GM18505 (cell line): ENCODE results near the gene PLAGL1.

ENCODE experiments used
- ATAC-seq: cut with Tn5 transposase; IDR thresholded peaks from one replicate; pipeline ENCODE4 v1.9.1; 2021; ENCODE audit not compliant: unreplicated experiment
- POLR2A ChIP-seq: IDR thresholded peaks from 4 replicates; pipeline ENCODE4 v1.6.1; 2011; ENCODE audit warnings: borderline replicate concordance; ENCODE audit not compliant: insufficient read depth, insufficient read length; ENCODE audit errors: extremely low read depth

PLAGL1 gene

DNA sequence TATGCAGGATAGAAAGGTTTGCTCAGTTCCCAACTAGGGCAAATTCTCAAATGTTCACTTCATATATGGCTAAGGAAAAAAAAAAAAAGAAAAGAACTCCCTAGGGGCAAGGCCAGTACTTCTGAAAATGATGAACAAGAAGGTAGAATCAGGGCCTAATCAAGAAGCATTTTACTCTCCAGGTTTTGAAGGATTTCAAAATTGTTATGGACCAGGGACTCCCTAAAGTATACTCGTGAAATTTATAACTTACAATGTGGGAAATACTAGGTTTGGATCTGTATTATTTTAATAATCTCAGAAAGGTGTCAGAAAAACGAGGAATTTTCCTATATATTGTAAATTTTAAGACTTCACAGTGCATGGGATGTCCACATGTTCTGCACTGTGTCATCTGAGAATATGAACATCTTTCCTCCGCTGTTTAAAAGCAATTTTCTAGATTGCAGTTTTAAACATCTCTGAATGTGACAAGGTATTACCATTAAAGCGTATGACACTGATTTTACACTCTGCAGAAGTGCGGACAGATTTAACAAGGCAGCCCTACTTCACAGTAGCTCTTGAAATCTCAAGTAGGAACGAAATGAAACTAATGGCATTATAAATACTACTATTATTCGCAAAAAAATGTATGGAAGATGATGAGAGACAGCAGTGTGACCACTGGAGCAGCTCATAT is 14.0 kb downstream of the PLAGL1 start:
- no peak for ATAC-seq
- TF ChIP-seq POLR2A, result no peak

DNA sequence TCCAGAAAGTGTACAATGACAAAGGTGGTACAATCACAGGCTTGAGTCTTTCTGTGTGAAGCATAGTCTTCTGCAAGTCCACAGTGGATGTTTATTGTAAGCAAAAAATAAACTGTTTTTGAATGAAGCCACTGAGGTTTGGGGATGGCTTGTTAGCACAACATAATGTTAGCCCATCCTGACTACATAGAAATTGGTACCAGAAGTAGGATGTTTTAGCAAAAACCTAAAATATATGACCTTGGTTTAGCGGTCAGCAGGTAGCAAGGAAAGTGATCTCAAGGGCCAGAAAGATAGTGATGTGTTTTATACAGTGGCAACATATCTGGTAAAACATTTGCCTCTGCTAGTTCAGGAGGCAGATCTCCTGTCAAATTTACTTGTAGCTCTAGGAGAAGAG is 15.8 kb downstream of the PLAGL1 start:
- no peak for TF ChIP-seq POLR2A
- ATAC-seq, result no peak

DNA sequence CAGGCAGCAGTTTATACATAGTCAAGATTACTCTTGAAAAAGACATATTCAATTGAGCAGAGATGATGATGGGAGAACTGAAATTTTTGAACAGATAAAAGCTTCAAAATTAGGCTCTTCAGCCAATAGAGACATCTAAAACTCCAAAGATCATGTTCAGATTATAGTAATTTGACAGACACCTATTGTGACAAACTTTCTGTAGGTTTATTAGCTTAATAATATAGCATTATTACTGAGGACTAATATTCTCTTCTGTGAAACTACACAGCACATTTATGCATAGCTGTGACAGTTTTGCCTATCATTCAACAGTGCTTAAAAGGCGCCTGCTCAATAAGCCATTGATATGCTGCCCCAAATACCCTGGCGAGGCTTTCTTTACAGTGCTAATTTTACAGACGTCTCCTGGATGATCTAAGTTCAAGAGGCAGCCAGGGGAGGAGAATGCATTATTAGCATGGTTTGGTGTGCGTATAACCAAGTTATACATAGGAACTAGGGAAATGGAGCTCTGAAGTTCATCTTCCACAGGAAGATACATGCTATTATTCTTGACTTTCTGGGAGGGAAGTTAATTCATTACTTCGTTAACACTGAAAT is 21.5 kb downstream of the PLAGL1 start:
- ATAC-seq, result no peak
- no peak for TF ChIP-seq POLR2A

DNA sequence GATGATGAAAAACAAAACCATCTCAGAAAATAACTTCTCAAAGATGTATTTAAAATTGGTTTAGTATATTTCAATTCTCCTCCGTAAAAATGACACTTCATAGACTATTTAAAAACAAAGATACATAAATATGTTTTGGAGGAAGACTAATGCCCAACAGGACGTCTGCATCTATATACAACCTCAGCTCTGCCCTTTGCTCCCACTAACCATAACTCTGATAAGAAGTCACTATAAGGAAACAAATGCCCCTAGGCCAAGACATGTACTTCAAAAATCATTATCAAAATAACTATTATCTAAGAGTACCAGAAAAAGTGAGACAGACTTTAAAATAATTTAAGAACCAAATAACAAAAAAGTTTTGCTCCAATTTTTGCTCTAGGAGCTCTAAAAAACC is 23.4 kb downstream of the PLAGL1 start:
- ATAC-seq, result no peak
- TF ChIP-seq POLR2A, result no peak

DNA sequence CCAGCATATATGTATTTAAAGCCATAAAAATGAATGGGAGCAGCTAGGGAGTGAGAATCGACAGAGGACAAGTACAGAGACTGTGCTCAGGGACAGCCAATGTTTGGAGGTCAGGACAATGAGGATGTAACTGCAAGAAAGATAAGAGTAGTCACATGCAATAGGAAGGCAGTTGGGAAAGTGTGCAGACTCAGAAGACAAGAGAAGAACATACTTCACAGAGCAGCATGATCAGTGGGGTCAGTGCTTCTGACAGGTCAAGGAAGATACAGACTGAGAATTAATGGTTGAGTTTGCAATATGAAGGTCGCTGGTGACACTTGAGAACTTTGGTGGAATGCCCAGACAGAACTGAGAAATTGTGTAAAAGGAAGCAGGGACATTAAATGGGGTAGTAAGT is 25.1 kb downstream of the PLAGL1 start:
- TF ChIP-seq POLR2A, result no peak
- no peak for ATAC-seq

DNA sequence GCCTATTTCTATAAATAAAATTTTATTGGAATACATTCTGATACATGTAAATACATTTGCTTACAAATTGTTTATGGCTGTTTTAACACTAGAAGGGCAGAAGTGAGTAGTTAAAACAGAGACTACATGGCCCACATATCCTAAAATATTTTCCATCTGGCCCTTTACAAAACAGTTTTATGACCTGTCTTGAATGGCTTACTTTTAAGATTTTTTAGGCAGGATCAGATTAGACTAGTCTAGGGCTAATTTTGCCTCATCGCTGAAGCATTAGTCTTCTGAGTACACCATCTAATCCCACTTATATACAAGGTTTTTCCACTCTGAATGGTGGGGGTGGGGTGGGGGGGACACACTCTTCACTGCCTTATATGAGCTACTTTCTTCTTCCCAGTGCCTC is 27.1 kb downstream of the PLAGL1 start:
- ATAC-seq, result no peak
- no peak for TF ChIP-seq POLR2A

DNA sequence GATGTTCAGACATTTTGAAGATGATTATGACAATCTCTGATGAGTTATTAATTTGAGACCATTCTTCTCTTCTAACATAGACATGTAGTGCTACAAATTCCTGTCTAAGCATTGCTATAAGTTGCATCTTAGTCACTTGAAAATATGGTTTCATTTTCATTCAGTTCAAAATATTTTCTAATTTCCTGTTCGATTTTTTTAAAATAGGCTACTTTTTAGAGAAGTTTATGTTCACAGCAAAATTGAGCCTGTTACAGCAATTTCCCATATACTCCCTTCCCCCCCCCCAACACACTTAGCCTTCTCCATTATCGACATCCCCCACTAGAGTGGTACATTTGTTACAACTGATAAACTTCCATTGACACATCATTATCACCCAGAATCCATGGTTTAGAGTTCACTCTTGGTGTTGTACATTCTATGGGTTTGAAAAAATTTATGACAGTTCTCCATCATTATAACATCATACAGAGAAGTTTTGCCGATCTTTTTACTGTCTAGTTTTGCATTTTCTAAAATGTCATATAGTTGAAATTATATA is 31.2 kb downstream of the PLAGL1 start:
- no peak for TF ChIP-seq POLR2A
- ATAC-seq, result no peak

DNA sequence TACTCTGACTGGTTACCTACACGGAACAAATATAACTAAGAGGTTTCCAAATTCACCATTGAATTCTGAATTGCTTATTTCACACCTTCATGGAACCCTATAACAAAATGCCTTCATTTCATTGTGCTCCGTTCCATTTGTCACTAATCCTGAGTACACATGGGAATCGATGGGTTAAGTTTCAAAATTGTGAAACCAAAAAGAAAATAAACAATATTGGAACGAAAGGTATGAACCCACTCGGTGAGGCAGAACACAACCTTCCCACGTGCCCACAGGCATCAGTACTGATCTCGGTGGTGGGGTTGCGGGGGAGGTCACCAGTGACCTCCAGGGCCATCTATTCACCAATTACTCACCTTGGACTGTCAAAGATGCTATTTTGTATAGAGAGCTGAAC is 34.0 kb downstream of the PLAGL1 start:
- no peak for TF ChIP-seq POLR2A
- no peak for ATAC-seq

DNA sequence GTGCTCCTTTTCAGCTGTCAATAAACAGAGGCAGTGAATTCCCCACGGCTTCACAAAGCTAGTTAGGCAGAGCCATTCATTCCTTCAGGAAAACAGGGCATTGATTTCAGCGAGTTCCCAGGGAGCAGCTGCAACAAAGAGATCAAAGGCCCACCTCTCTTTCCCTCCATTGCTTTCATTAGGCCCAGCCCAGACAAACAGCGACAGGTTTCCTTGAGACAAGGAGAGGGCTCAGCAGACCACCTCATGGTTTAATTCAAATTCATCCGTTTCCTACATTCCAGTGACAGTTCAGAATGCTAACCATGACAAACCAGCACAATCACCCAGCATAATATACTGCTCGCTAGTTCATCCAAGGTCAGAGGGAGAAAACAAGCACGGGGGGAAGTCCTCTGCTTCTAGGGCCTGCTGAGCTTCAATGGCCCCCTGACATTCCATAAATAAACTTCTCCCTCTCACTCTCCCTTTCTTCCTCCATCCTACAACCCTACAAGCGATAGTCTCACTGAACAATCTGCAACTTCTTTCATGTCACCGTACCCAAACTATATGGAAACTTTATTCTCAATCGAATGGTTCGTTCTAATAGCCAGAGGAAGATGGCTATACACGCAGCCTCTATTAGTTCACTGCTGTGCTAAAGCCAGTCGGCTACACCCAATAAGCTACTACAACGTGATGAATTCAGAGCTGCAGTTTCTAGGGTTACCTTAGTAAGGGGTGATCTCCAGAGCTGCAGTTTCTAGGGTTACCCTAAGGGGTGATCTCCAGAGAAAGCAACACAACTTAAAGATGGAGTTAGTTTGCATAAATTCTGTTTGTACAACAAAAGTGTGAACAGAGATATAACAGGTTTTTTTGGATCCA is 34.7 kb downstream of the PLAGL1 start:
- TF ChIP-seq POLR2A, result no peak
- ATAC-seq, result no peak

DNA sequence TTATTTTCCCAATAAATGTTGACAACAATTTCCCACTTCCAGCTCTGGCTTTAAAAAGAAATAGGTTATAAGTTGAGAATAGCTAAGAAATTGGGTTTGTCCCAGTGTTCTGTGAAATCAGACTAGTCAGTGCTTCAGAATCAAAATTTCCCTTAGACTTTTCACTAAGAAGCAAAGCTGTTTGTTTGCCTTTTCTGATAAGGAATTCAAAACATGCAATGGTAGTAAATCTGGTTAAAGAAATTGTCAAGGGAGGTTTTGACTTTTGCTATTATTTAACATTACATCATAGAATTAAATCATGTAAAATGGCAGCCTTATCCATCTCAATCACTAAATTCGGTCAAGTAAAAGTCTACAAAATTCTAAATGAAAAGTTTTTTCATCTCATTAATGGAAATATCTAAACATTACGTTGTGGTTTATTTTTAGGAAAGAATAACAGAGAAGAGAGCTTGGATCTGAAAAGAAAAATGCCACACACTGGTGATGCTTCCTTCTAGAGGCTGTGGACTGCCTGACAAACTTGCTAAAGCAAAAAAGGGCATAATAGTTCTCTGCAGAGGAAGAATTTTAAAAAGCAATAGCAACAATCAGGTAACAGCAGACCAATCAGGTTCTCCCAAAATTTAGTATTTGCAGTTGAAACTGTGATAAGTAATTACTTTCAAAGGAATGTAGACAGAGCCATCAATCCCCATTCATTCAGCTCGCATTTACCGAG is 36.4 kb downstream of the PLAGL1 start:
- no peak for ATAC-seq
- TF ChIP-seq POLR2A, result no peak

DNA sequence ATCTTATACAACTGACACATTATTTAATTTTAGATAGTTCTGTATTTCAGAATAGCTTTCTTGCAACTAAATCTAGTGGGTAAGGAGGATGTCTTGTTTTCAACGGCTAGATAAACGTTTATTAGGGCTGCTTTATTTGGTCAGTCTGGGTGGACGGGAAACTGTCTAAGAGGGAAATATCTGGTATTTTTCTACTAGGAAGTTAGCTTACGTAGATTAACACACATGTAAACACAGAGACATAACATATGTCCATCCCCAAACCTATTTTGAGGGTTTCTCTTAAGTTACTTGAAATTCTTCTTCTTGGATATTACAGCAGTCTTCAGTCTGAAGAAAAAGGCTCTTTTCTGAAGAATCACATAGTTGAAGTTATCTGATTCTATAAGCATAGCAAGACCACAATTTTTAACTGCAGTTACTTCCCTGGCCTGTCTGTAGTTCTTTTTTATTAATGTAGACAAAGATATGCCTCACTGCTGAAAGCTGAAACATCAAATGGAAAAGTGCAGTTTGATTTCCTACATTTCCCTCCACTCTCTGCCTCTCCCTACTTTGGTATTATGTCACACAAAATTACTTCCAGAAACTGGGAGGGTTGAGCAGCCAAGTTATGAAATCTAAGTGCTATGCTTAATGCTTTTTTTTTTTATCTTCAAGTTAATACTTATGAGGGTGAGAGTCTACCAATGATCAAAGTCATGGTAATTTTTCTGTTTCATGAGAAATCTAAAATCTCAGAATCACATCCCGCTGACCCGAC is 37.4 kb downstream of the PLAGL1 start:
- ATAC-seq, result no peak

DNA sequence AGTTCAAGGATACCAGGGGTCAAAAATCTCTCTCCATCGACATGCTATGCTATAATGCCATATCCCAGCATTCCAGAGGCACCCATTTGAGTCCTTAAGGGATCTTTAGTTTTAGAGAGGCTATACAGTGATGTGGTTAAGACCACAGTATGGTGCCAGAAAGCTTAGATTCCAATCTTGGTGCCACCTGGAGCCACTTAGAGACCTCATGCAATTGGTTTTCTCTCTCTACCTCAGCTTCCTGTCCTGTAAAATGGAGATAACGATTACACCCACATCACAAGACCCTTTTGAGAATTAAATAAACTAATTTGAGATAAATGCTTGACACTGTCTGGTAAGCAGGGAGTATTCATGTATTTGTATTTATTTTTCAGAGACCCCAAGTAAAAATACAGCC is 39.0 kb downstream of the PLAGL1 start:
- no peak for TF ChIP-seq POLR2A
- no peak for ATAC-seq

More for the DNA sequence above, 37.4 kb downstream of the PLAGL1 start:
- TF ChIP-seq POLR2A, result no peak
